Measurements from ENCODE around the gene FN3K.
A peak's percentile ranks its signal among the peaks of the same experiment; 100 is the strongest.

The FN3K gene

GRCh38 chr17:82703935-82704865 is 31.2 kb upstream of the FN3K start:
- no peak for DNase-seq (ENCODE audit: low read depth, low spot score)

GRCh38 chr17:82704886-82705285 is 30.5 kb upstream of the FN3K start:
- no peak for DNase-seq (ENCODE audit: low read depth, low spot score)

- DNase-seq (ENCODE audit: low read depth, low spot score): no peak
Measured at GRCh38 chr17:82705756-82706155, 29.7 kb upstream of the FN3K start.

GRCh38 chr17:82709024-82709675 is 26.3 kb upstream of the FN3K start:
- no peak for DNase-seq (ENCODE audit: low read depth, low spot score)

GRCh38 chr17:82709676-82710498 is 25.5 kb upstream of the FN3K start:
- no peak for DNase-seq (ENCODE audit: low read depth, low spot score)

GRCh38 chr17:82710499-82711232 is 24.7 kb upstream of the FN3K start:
- no peak for DNase-seq (ENCODE audit: low read depth, low spot score)

- no peak for DNase-seq (ENCODE audit: low read depth, low spot score)
Measured at GRCh38 chr17:82713071-82713723, 22.2 kb upstream of the FN3K start.

GRCh38 chr17:82716203-82717010 is 19.0 kb upstream of the FN3K start, which contains the start of gene FN3KRP:
FN3KRP (plus strand) TSS chr17:82716706; CDS start chr17:82716756, 50 bp downstream.
- DNase-seq (ENCODE audit: low read depth, low spot score): peak; percentile 65

- DNase-seq (ENCODE audit: low read depth, low spot score): no peak
Measured at GRCh38 chr17:82718986-82719685, 16.3 kb upstream of the FN3K start.

GRCh38 chr17:82720204-82720603 is 15.2 kb upstream of the FN3K start:
- DNase-seq (ENCODE audit: low read depth, low spot score): no peak

GRCh38 chr17:82722341-82723013 is 12.9 kb upstream of the FN3K start:
- no peak for DNase-seq (ENCODE audit: low read depth, low spot score)

GRCh38 chr17:82723169-82723807 is 12.1 kb upstream of the FN3K start:
- DNase-seq (ENCODE audit: low read depth, low spot score): no peak

- no peak for DNase-seq (ENCODE audit: low read depth, low spot score)
Measured at GRCh38 chr17:82726427-82726826, 9.0 kb upstream of the FN3K start.

GRCh38 chr17:82729479-82730260 is 5.7 kb upstream of the FN3K start:
- no peak for DNase-seq (ENCODE audit: low read depth, low spot score)

GRCh38 chr17:82732118-82732743 is 3.2 kb upstream of the FN3K start:
- DNase-seq (ENCODE audit: low read depth, low spot score): no peak

- DNase-seq (ENCODE audit: low read depth, low spot score): no peak
Measured at GRCh38 chr17:82736511-82737185, 1.2 kb downstream of the FN3K start.
